Measurements from ENCODE around the gene CSTPP1.

Gene CSTPP1

GRCh38 chr11:47166368-47166767, 229.8 kb downstream of the CSTPP1 start:
- no peak for DNase-seq

GRCh38 chr11:47171061-47171838, 234.7 kb downstream of the CSTPP1 start:
- DNase-seq, result no peak

- no peak for DNase-seq
These were observed 235.3 kb downstream of the CSTPP1 start for GRCh38 chr11:47171856-47172255.

GRCh38 chr11:47172740-47173336, 236.3 kb downstream of the CSTPP1 start:
- no peak for DNase-seq

- DNase-seq, result no peak
These were observed 239.3 kb downstream of the CSTPP1 start for GRCh38 chr11:47175746-47176327.

GRCh38 chr11:47176328-47177228, 240.0 kb downstream of the CSTPP1 start, which contains the start of gene ARFGAP2:
Gene ARFGAP2 (minus strand): TSS chr11:47176879. CDS start chr11:47176853, 26 bp downstream.
- peak; percentile 97 for DNase-seq

- peak; percentile 90 for DNase-seq
These were observed 240.8 kb downstream of the CSTPP1 start for GRCh38 chr11:47177229-47177845.

GRCh38 chr11:47177846-47178245, 241.3 kb downstream of the CSTPP1 start:
- DNase-seq, result no peak

GRCh38 chr11:47178316-47178715, 241.8 kb downstream of the CSTPP1 start:
- no peak for DNase-seq

GRCh38 chr11:47178737-47179654, 242.4 kb downstream of the CSTPP1 start:
- no peak for DNase-seq

- DNase-seq, result peak; percentile 47
These were observed 243.1 kb downstream of the CSTPP1 start for GRCh38 chr11:47179655-47179991.

- no peak for DNase-seq
These were observed 243.6 kb downstream of the CSTPP1 start for GRCh38 chr11:47180006-47180787.

- no peak for DNase-seq
These were observed 244.7 kb downstream of the CSTPP1 start for GRCh38 chr11:47181271-47181670.

GRCh38 chr11:47182380-47182779, 245.8 kb downstream of the CSTPP1 start:
- no peak for DNase-seq

- DNase-seq, result no peak
These were observed 246.7 kb downstream of the CSTPP1 start for GRCh38 chr11:47183031-47183856.

GRCh38 chr11:47183969-47184368, 247.4 kb downstream of the CSTPP1 start:
- DNase-seq, result no peak

GRCh38 chr11:47184711-47185304, 248.2 kb downstream of the CSTPP1 start:
- no peak for DNase-seq

- DNase-seq, result no peak
These were observed 248.9 kb downstream of the CSTPP1 start for GRCh38 chr11:47185305-47186075.
